Muscle of back (tissue), 13 donors: ENCODE data around the gene NUB1. TPM values are rescaled to one million over a fixed set of nuclear protein-coding genes. Genes with fewer than 3 reads are reported as not detected.
"Not testable (repeated sequence)": the region's sequence is repeated elsewhere in the genome, so short reads cannot be mapped to it uniquely, and the experiment has no call there.

Experiments
- DNase-seq, 3 donors: peaks; one replicate each; pipeline versions ENCODE4 v3.0.0 to v3.0.0-alpha.2; 2013
- long read RNA-seq, 9 donors: transcript quantifications; one replicate each; lab custom pipeline, GENCODE V29; 2026
- polyA plus RNA-seq, 10 donors: library from polyadenylated mRNA; unstranded; fragments of 120-200 nt; gene quantifications; one replicate each; pipeline ENCODE4 v1.2.1, GENCODE V29; 2013; ENCODE audit not compliant: insufficient read length in 10 of 10

The NUB1 gene
- polyA plus RNA-seq: 10 to 100 TPM; 31.2 to 40.8 (median 35.3) TPM
- long read RNA-seq, donor 1, partial matches to known transcripts: 0 of 2 reads
- long read RNA-seq, donor 1, other reads (novel, unspliced or antisense): 0 of 2 reads
- long read RNA-seq, donor 2, partial matches to known transcripts: 0 of 2 reads
- long read RNA-seq, donor 2, other reads (novel, unspliced or antisense): 0 of 2 reads
- long read RNA-seq, donor 3: 0 reads
- long read RNA-seq, donor 4, partial matches to known transcripts: 0 of 1 reads
- long read RNA-seq, donor 4, other reads (novel, unspliced or antisense): 0 of 1 reads
- long read RNA-seq, donor 5, partial matches to known transcripts: 0 of 2 reads
- long read RNA-seq, donor 5, other reads (novel, unspliced or antisense): 0 of 2 reads
- long read RNA-seq, donor 6, partial matches to known transcripts: 0 of 2 reads
- long read RNA-seq, donor 6, other reads (novel, unspliced or antisense): 0 of 2 reads
- long read RNA-seq, donor 7, partial matches to known transcripts: 0 of 1 reads
- long read RNA-seq, donor 7, other reads (novel, unspliced or antisense): 0 of 1 reads
- long read RNA-seq, donor 8, partial matches to known transcripts: 0 of 2 reads
- long read RNA-seq, donor 8, other reads (novel, unspliced or antisense): 0 of 2 reads
- long read RNA-seq, donor 9: 0 reads

- DNase-seq: peak; percentile 85 to 94 (median 87)
Measured at GRCh38 chr7:151341357-151342101, at the start of gene NUB1. Gene NUB1, plus strand, starts transcription at chr7:151341812. Its CDS starts 3,538 bp downstream, at chr7:151345350.

- no peak for DNase-seq
Measured at GRCh38 chr7:151292850-151293249, 48.8 kb upstream of the NUB1 start.

- DNase-seq: no peak
Measured at GRCh38 chr7:151296202-151296992, 45.2 kb upstream of the NUB1 start.

- no peak for DNase-seq
Measured at GRCh38 chr7:151298765-151299164, 42.8 kb upstream of the NUB1 start.

- DNase-seq: no peak
Measured at GRCh38 chr7:151299530-151299929, 42.1 kb upstream of the NUB1 start.

GRCh38 chr7:151299940-151300645, 41.5 kb upstream of the NUB1 start:
- DNase-seq: no peak

GRCh38 chr7:151301471-151302462, 39.8 kb upstream of the NUB1 start:
- no peak for DNase-seq

GRCh38 chr7:151304251-151304650, 37.4 kb upstream of the NUB1 start:
- DNase-seq: not testable (repeated sequence)

GRCh38 chr7:151304856-151305255, 36.8 kb upstream of the NUB1 start:
- DNase-seq: peak in 1 of 3 donors; percentile 44

- DNase-seq: no peak
Measured at GRCh38 chr7:151306374-151306773, 35.2 kb upstream of the NUB1 start.

- DNase-seq: no peak
Measured at GRCh38 chr7:151306860-151307259, 34.8 kb upstream of the NUB1 start.

GRCh38 chr7:151307536-151307935, 34.1 kb upstream of the NUB1 start:
- no peak for DNase-seq

GRCh38 chr7:151308256-151308655, 33.4 kb upstream of the NUB1 start:
- DNase-seq: no peak

GRCh38 chr7:151308791-151309190, 32.8 kb upstream of the NUB1 start:
- DNase-seq: no peak

- DNase-seq: no peak
Measured at GRCh38 chr7:151309311-151309710, 32.3 kb upstream of the NUB1 start.

- DNase-seq: no peak
Measured at GRCh38 chr7:151310578-151310977, 31.0 kb upstream of the NUB1 start.

- DNase-seq: no peak
Measured at GRCh38 chr7:151311294-151311864, 30.2 kb upstream of the NUB1 start.

- DNase-seq: no peak
Measured at GRCh38 chr7:151312356-151312755, 29.3 kb upstream of the NUB1 start.
